AG09309 (cell line): Measurements from ENCODE around the gene INAFM1.
"Not testable (repeated sequence)": the region's sequence is repeated elsewhere in the genome, so short reads cannot be mapped to it uniquely, and the experiment has no call there.

Source experiments
- DNase-seq: peaks from one replicate; pipeline ENCODE4 v3.0.0-alpha.2; 2010; ENCODE audit warnings: low read depth
- H3K4me3 ChIP-seq: 2 replicates; pipeline ENCODE4 v1.5.1; 2011; ENCODE audit warnings: mild to moderate bottlenecking, low read depth, low read length, moderate library complexity; ENCODE audit not compliant: control insufficient read depth
- CTCF ChIP-seq: IDR thresholded peaks from 2 replicates; pipeline ENCODE4 v1.5.1; 2011; ENCODE audit warnings: mild to moderate bottlenecking, low read depth, low read length, inconsistent platforms; ENCODE audit not compliant: insufficient read depth, control insufficient read depth; ENCODE audit errors: missing control alignments

Gene INAFM1

GRCh38 chr19:47260476-47260875, 14.2 kb upstream of the INAFM1 start:
- no peak for TF ChIP-seq CTCF
- H3K4me3 ChIP-seq = no peak overlapping the region
- DNase-seq = no peak

- not testable (repeated sequence) for H3K4me3 ChIP-seq, DNase-seq
Measured at GRCh38 chr19:47261946-47262793, 12.5 kb upstream of the INAFM1 start.

- no peak for TF ChIP-seq CTCF
- no peak overlapping the region for H3K4me3 ChIP-seq
- no peak for DNase-seq
Measured at GRCh38 chr19:47264629-47265028, 10.1 kb upstream of the INAFM1 start.

GRCh38 chr19:47266401-47266941, 8.2 kb upstream of the INAFM1 start:
- no peak for TF ChIP-seq CTCF
- no peak overlapping the region for H3K4me3 ChIP-seq
- DNase-seq = no peak

GRCh38 chr19:47267350-47267759, 7.3 kb upstream of the INAFM1 start:
- DNase-seq = no peak
- TF ChIP-seq CTCF = no peak
- no peak overlapping the region for H3K4me3 ChIP-seq

GRCh38 chr19:47268028-47268427, 6.7 kb upstream of the INAFM1 start:
- no peak for DNase-seq
- no peak overlapping the region for H3K4me3 ChIP-seq
- no peak for TF ChIP-seq CTCF

- no peak overlapping the region for H3K4me3 ChIP-seq
- no peak for TF ChIP-seq CTCF
- no peak for DNase-seq
Measured at GRCh38 chr19:47269596-47269995, 5.1 kb upstream of the INAFM1 start.
